Testis (tissue), 2 donors: Measurements from ENCODE around the gene DPP10.

ENCODE experiments used
- POLR2A ChIP-seq: fragments of 450-650 bp; IDR thresholded peaks from one replicate; pipeline ENCODE4 v1.6.1; 2017; ENCODE audit warnings: antibody characterized with exemption, mild to moderate bottlenecking, moderate library complexity
- TF ChIP-seq, protein P1 (sequence below), 3 experiments: fragments of 450-650 bp in 2 of 3; fragments of 200-600 bp in 1 of 3; sonication (generic) in 1 of 3; IDR thresholded peaks; one replicate each; pipeline ENCODE4 v1.5.1; 2016 to 2019; ENCODE audit warnings: antibody characterized with exemption in 3 of 3, mild to moderate bottlenecking in 2 of 3, moderate library complexity in 1 of 3

DNA sequence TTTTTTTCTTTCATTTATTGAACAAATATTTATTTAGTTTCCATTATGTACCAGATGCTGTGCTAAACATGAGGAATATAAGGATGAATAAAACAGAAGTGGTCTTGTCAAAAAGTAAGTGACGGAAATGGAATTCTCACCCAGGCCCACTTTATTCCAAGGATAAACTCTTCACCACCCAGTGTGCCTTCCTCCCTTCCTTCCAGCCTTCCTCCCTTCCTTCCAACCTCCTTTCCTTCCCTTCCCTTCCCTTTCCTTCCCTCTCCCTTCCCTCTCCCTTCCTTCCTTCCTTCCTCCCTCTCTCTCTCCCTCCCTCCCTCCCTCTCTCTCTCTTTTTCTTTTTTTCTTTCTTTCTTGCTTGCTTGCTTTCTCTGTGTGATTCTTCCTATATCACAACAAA lies 240.8 kb downstream of the DPP10 start:
- TF ChIP-seq POLR2A: no peak
- TF ChIP-seq, protein P1, sequence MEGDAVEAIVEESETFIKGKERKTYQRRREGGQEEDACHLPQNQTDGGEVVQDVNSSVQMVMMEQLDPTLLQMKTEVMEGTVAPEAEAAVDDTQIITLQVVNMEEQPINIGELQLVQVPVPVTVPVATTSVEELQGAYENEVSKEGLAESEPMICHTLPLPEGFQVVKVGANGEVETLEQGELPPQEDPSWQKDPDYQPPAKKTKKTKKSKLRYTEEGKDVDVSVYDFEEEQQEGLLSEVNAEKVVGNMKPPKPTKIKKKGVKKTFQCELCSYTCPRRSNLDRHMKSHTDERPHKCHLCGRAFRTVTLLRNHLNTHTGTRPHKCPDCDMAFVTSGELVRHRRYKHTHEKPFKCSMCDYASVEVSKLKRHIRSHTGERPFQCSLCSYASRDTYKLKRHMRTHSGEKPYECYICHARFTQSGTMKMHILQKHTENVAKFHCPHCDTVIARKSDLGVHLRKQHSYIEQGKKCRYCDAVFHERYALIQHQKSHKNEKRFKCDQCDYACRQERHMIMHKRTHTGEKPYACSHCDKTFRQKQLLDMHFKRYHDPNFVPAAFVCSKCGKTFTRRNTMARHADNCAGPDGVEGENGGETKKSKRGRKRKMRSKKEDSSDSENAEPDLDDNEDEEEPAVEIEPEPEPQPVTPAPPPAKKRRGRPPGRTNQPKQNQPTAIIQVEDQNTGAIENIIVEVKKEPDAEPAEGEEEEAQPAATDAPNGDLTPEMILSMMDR (IDR thresholded peaks at IDR 0.05): no peak
